HG02588 (cell line): ENCODE results near the gene PFKFB1.
"Not testable (repeated sequence)": the region's sequence is repeated elsewhere in the genome, so short reads cannot be mapped to it uniquely, and the experiment has no call there.

ENCODE experiments used
- ATAC-seq: cut with Tn5 transposase; IDR thresholded peaks from one replicate; pipeline ENCODE4 v1.9.1; 2021; ENCODE audit warnings: mild to moderate bottlenecking, moderate library complexity; ENCODE audit not compliant: unreplicated experiment

The PFKFB1 gene

GRCh38 chrX:54994668-54995351 lies 822 bp upstream of the PFKFB1 start:
- no peak for ATAC-seq

DNA sequence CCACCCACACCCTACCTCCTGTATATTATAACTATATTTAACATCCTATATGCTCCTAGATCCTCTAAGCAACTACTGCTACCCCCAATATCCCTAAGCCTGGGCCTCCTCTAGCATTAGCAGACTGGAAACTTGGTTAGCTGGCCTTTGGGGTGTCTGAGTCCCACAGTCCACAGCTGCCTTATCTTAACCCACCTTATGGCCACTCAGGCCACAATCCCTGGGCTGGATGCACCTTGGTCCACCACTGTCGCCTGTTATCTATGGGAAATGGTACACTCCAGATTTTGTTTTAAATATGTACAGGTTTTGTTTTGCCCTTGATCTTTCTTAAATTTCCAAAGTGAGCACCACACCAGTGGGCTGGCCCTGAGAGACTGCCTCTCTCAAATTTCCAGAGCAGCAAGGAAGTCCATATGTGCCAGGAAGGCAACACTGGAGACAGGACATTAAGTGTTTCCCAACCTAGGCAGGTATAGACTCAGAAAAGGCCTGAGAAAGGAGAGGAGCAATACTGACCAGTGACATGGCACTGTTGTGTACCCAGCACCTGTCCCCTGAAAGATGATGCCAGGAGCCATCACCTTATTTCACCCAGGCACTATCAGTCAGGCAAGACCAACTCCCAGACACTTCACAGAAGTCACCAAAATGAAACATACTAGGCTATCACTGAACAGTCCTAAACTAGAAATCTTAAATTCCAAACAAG lies 921 bp downstream of the PFKFB1 start:
- ATAC-seq = no peak

- no peak for ATAC-seq
Measured at GRCh38 chrX:54991706-54992105, 2.3 kb downstream of the PFKFB1 start.

- not testable (repeated sequence) for ATAC-seq
Measured at GRCh38 chrX:54983306-54983705, 10.7 kb downstream of the PFKFB1 start.

DNA sequence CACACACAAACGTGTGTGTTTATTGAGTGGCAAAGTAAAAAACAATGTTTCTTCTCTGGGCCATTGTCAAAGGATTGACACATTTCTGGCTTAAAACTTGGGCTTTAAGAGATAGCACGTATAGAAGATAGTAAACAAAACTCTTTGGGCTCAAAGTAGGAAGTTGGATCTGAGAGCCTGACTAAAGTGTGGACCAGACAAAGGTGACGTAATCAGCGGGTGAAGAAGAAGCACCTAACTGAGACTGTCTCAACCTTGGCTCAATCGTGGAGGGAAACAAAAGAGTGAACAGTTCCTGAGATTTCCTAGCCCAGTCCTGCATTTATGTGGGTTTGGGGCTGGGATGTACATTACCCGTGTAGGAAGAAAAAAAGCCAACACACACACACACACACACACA lies 13.7 kb downstream of the PFKFB1 start:
- no peak for ATAC-seq

- no peak for ATAC-seq
Measured at GRCh38 chrX:54979432-54979831, 14.6 kb downstream of the PFKFB1 start.

DNA sequence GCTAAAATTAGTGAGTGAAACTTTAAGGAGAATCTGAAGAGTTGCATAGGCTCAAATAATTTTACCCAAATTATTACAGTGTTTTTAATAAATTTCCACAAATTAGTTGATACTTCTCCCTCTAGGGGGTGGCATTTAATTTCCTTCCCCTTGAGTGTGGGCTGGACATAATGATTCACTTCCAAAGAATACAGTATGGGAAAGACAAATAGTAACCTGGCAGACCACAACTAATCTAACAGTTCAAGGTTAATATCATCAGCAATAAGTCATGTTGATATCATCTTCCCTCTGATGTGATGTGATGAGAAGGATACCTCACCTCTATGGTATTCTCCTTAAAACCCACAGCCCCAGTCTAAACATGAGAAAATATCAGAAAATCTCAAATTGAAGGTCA lies 15.5 kb downstream of the PFKFB1 start:
- no peak for ATAC-seq

DNA sequence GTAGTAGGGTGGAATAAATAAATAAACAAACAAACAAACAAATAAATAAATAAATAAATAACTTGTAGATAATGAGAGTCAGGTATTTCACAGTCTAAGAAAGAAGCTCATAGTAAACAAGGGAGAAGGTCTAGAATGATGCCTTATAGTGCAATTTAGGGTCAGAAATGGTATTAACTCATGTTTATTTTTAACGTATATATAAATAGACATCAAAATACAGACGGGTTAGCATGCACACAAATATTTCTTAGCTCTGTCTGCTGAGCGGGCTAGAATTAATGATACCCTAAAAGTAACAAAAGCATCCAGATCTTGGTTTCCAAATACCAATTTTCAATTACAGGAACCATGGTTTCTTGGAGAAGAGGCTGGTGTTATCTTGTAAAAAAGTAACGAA lies 16.6 kb downstream of the PFKFB1 start:
- ATAC-seq = no peak

DNA sequence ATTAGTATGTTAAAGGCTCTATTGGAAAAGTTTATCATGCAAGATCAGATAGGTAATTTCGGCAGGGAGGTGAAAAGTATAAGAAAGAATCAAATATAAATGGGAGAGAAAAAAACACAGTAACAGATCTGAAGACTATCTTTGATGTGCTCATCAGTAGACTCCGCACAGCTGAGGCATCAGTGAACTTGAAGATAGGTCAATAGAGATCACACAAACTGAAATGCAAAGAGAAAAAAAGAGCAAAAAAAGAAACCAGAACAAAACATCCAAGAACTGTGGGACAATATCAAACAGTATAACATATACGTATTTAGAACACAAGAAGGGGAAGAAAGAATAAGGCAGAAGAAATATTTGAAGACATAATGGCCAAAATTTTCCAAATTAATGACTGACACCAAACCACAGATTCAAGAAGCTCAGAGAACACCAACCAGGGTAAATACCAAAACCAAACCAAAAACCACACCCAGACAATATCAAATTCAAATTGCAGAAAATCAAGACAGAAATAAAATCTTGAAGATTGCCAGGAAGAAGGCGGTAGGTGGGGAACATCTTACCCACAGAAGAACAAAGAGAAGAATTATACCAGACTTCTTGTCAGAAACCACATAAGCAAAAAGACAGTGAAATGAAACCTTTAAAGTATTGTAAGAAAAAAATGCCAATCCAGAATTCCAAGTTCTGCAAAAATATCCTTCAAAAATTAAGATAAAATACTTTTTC lies 29.1 kb downstream of the PFKFB1 start:
- ATAC-seq = no peak

- ATAC-seq = no peak
Measured at GRCh38 chrX:54961750-54962149, 32.2 kb downstream of the PFKFB1 start.

GRCh38 chrX:54950730-54951375 lies 43.1 kb downstream of the PFKFB1 start:
- ATAC-seq = no peak

DNA sequence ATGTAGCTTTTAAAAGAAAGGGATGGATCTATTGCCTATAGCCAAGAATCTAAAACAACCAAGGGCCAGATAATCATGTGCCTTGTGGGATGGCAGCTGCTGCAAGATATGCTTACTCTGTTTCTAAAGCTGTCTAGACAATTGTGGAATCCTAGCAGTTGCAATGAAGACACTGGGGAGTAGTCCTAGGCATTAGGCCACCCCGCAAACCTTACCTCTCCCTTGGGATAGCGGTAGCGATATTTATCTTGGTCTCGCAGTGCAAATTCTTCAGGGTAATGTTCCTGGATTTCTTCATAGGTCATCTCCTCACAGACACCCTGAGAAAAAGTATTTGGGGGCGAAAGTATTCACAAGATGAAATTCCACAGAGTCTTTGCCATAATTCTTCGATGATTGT lies 48.8 kb downstream of the PFKFB1 start:
- ATAC-seq = no peak

DNA sequence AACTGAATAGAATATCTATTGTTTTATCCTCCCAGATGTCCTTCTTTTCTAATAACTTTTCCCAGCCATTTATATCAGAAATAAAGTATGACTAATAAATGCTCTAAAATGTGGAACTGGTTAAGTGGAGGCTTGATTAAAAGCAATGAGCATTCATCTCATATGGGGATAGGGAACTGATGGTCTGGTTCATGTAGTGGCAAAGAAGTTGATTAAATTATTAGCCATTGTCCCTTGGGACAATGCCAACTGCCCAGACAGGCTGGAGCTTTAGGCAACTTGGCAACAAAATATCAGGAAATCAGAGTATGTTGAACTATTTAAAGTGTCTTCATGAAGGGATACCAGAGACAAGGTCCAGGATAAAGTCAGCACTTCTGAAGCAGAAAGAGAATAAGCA lies 49.2 kb downstream of the PFKFB1 start:
- ATAC-seq = no peak

DNA sequence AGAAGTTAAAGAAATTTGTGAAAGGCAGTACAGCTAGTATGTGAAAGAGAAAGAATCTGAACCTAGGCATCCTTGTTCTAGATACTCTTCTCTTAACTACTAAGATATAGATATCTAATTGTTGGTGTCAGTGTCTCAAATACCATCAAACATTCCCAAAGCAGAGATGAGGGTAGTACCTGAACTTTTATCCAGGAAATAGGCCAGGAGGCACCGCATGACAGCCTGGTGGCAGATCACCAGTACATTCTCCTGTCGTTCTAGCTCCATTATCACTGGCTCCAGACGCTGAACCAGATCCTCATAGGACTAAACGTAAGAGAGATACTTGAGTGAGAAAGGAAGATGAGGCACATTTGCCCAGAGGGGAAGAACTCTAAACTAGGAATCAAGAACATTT lies 56.6 kb downstream of the PFKFB1 start:
- no peak for ATAC-seq

- ATAC-seq = no peak
Measured at GRCh38 chrX:54935306-54935705, 58.7 kb downstream of the PFKFB1 start.

- no peak for ATAC-seq
Measured at GRCh38 chrX:54934890-54935289, 59.1 kb downstream of the PFKFB1 start.

GRCh38 chrX:54934058-54934457 lies 59.9 kb downstream of the PFKFB1 start:
- ATAC-seq = no peak

GRCh38 chrX:54933150-54933826 lies 60.7 kb downstream of the PFKFB1 start:
- no peak for ATAC-seq

DNA sequence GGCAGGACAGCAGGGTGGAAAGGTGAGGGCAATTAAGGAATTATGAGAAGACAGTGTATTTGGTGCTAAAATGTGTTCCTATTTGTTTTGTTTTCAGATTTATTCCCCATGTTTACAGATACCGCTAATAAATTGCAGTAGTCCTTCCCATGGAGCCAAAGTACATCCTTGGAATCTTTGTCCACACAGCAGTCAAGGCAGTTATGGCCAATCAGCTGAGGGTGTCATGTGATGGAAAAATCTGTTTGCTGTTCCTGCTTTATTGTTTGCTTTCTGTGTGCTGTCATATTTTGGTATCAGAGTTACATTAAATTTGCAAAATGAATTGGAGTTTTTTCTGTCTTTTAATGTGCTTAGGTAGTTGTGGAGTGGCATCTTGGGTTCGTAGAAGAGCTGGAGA lies 62.9 kb downstream of the PFKFB1 start:
- no peak for ATAC-seq

GRCh38 chrX:54930291-54931049 lies 63.5 kb downstream of the PFKFB1 start:
- no peak for ATAC-seq
